HG02623 (cell line): ENCODE results near the gene SESN2.

ENCODE experiments used
- ATAC-seq: cut with Tn5 transposase; IDR thresholded peaks from one replicate; pipeline ENCODE4 v1.9.1; 2021; ENCODE audit warnings: moderate library complexity; ENCODE audit not compliant: unreplicated experiment

SESN2 gene

GRCh38 chr1:28259252-28259933 is at the start of gene SESN2:
TSS of gene SESN2 (plus strand) at chr1:28259518. CDS start at chr1:28259848, 330 bp downstream.
- ATAC-seq, result peak; percentile 93

DNA sequence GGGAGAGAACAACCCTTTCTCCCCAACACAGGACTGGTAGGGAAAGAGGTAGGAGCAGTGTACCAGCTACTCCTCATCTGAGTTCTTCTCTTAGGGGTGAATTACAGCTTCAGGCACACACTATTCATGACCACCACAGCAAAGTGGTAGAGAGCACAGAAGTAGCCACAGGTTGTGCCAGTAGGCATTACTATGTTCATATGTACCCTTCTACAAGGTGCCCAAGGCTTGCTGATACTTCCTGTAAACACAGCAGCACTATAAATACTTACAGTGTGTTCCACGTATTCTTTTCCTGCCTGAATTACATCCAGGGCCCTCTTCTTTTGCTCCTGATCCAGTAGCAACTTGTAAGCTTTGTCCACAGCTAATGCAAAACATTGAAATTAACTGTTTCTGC is 49.6 kb upstream of the SESN2 start:
- no peak for ATAC-seq

GRCh38 chr1:28213315-28213714 is 46.0 kb upstream of the SESN2 start:
- no peak for ATAC-seq

- no peak for ATAC-seq
These were observed 30.2 kb upstream of the SESN2 start for GRCh38 chr1:28229089-28229488.

DNA sequence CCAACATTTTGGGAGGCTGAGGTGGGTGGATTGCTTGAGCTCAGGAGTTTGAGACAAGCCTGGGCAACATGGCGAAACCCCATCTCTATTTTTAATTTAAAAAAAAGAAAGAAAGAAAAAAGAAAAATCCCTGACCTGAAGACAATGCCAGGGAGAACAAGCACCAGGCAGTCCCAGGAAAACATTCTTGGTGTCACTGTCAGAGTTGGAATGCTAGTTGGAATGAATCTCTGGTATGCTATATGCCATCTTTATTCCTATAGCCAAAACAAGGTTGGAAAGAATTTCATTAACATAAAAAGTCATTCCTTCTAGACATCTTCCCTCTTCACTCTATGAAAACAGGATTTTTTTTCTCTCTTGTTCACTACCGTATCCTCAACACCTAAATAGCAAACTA is 29.3 kb upstream of the SESN2 start:
- ATAC-seq, result no peak

GRCh38 chr1:28232558-28233263 is 26.6 kb upstream of the SESN2 start, which contains the start of gene DNAJC8:
TSS of gene DNAJC8 (minus strand) at chr1:28233029. CDS start at chr1:28232998, 31 bp downstream.
- no peak for ATAC-seq

GRCh38 chr1:28233264-28233606 is 26.1 kb upstream of the SESN2 start:
- no peak for ATAC-seq

DNA sequence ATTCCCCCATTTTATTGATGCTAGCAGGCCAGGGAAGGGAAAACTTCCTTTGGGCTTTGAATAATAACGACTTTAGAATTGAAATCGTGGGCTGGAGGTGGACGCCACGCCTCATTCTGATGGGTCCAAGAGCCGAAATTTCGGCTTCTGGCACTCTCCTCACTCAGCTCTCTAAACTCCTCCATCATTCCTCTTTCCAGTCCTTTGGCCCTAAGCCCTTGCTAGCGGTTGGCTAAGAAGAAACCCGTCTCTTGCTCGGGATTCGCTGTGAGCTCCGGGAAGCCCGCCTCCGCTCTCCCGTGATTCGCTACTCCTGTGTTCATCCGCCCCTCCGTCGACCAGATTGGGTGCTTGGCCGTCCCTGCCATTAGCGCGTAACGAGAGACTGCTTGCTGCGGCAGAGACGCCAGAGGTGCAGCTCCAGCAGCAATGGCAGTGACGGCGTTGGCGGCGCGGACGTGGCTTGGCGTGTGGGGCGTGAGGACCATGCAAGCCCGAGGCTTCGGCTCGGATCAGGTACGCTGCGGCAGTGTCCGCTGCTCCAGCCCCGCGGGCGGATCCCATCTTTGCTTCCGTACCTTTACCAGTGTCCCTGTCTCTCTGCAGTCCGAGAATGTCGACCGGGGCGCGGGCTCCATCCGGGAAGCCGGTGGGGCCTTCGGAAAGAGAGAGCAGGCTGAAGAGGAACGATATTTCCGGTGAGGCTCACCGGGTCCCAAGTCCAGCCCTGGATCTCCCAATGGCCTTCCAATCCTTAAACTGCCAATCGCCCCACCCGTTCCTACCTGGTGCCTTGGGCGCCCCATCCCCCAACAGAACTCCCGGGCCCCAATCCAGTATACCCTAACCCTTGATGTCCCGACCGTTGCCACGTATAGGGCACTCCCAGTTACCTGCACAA is 23.3 kb upstream of the SESN2 start, which contains the start of gene ATP5IF1:
Gene ATP5IF1 (plus strand): TSS at position 370 of the 901 bp plus-strand sequence. CDS start 60 bp downstream, at position 430.
- ATAC-seq, result peak; percentile 85

- ATAC-seq, result no peak
These were observed 22.5 kb upstream of the SESN2 start for GRCh38 chr1:28236656-28237322.

DNA sequence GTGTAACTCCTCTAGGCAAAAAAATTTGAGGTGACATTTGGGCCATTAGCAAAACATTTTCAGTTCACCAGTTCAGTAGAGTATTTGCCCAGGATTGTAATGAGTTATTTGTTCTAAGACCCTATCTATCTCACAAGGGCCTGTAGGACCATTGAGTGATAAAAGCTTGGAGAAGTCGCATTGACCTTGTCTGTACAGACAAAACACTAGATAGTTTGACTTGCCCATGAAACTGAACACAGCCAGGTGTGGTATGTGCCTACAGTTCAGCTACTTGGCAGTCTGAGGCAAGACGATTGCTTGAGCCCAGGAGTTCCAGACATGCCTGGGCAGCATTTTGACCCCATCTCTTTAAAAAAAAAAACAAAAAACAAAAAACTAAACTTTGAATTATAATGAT is 20.3 kb upstream of the SESN2 start:
- ATAC-seq, result no peak

GRCh38 chr1:28240024-28240423 is 19.3 kb upstream of the SESN2 start:
- ATAC-seq, result no peak

DNA sequence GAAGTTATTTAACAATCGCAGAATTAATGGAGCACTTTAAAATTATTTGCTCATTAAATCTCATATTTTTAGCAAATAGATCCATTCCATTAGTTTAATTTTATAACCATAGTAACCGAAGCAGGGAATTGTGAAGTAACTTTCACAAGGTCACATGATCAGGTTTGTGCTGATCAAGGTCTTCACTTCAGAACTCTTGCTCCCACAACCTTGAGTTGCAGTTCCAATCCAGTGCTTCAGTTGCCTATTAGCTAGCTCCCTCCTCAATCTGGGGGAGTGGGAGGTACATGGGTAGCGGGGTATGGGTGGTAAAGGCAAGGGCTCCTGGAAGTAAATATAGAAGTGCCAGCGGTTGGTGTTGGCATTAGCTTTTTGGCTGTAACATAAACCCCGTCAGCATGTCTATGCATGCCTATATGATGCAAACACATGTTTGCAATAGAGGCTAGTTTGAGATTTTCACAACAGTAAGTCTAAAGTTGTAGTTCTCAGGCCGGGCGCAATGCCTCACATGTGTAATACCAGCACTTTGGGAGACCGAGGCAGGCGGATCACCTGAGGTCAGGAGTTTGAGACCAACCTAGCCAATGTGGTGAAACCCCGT is 17.6 kb upstream of the SESN2 start:
- no peak for ATAC-seq

- ATAC-seq, result no peak
These were observed 15.5 kb upstream of the SESN2 start for GRCh38 chr1:28243685-28244311.

- ATAC-seq, result no peak
These were observed 14.6 kb upstream of the SESN2 start for GRCh38 chr1:28244549-28245251.

DNA sequence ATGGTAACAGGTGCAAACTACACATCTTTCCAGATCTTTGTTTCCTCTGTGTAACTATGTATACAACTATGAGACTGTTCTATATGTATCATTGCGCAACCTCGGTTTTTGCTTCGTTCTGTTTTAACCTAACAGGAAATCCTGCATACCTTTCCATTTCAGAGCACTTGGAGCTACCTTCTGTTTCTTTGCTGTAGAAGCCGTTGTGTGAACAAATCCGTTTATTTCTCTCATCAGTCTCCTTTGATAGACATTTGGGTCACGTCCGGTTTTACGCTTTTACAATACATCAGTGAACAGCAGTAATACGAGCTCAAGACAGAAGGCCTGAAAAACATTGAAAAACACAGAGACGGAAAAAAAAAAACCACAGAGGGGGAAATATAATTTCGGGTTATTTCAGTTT is 12.9 kb upstream of the SESN2 start:
- no peak for ATAC-seq

DNA sequence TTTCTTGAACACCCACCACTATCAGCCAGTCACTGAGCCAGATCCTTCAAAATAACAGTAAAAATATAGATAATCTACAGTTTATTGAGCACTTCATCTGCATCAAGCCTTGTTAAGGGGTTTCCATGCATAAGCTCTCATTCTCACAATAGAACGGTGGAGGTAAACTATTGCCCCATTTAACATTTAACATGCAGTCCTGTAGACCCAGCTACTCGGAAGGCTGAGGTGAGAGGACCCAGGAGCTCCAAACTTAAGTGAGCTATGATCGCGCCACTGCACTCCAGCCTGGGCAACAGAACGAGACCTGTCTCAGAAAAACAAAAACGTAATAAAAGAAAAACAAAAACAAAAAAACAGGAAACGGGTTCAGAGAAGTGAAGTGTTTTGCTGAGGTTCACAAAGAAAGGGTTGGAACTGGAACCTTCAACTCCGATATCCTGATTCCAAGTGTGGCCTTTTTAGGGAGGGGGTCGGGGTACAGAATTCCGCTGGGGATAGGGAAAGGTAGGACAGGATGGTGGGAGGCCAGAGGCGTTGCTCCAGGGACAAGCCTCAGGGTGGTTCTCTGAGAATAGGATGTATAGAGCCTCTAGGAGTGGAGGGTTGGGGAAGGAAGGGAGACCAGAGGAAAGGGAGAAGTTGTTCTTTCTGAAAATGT is 11.6 kb upstream of the SESN2 start:
- no peak for ATAC-seq

GRCh38 chr1:28248273-28249012 is 10.9 kb upstream of the SESN2 start:
- ATAC-seq, result no peak
